GM19395 (cell line): ENCODE results near the gene PPM1H.
"Not testable (repeated sequence)": the region's sequence is repeated elsewhere in the genome, so short reads cannot be mapped to it uniquely, and the experiment has no call there.

ENCODE experiments used
- ATAC-seq: cut with Tn5 transposase; IDR thresholded peaks from one replicate; pipeline ENCODE4 v1.9.1; 2021; ENCODE audit warnings: mild to moderate bottlenecking, moderate library complexity; ENCODE audit not compliant: unreplicated experiment

Gene PPM1H

DNA sequence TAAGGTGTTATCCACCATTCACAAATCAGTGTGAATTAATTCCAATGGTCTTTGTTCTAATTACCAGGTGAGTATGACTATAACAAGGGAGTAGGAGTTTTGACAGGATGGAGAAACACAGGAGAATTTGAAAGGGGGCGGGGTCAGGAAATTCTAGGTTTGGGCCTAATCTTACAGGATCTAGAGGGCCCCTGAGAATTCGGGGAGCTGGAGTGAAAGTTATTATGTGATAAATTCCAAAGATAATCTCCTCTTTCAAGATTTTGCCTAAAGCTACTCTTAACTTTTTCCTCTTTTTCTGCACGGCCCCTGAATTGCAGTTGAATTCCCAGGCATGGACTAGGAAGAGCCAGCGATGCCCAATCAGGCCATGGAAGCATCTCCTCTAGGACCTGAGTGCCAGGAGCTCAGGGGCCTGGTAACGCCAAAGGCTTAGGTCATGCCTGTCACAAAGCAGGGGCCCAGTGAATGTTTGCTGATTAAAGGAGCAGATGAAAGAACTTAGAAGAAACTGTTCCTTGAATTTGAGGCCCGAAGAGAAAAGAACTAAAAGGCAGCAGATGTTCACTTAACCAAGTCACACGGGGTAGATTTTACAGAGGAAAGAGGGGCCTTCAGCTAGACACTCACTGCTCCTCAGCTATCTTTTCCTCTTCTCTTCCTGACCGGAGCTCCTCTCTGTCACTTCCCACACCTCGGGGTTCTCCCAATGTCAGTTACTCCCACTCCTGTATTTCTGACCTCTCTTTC is 195.5 kb downstream of the PPM1H start:
- no peak for ATAC-seq

DNA sequence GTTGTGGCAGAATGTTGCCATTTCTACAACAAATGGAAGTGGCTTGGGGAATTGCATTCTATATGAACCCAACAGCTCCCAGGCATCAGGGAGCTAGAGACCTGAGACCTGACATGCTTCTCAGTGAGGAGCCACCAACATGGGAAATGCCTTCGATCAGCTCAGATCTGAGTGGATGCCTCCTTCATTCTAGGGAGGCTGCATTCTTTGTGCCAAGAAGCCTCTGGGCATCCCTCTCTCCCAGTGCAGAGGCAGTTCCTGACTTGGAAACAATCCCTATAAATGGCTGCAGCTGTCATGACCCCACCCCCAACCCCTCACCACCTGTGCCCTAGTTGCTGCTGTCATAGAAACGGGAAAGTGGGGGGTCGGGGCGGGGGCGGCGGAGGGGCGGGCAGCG is 196.3 kb downstream of the PPM1H start:
- no peak for ATAC-seq

DNA sequence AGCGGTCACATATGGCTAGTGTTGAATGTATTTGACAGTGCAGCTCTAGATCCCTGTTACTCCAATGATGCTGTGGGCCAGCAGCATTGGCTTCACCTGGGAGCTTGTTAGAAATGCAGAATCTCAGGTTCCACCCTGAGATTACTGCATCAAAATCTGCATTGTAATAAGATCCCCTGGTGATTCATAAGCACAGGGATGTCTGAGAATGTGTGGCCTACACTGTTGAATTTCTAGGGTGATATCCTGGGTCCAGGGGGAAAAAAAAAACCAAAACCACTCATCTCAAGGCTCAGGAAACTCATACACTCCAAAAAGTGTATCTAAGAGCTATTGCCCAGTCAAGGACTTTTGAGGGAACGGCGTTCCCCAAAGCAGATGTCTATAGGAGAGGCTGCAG is 196.8 kb downstream of the PPM1H start:
- ATAC-seq, result no peak

DNA sequence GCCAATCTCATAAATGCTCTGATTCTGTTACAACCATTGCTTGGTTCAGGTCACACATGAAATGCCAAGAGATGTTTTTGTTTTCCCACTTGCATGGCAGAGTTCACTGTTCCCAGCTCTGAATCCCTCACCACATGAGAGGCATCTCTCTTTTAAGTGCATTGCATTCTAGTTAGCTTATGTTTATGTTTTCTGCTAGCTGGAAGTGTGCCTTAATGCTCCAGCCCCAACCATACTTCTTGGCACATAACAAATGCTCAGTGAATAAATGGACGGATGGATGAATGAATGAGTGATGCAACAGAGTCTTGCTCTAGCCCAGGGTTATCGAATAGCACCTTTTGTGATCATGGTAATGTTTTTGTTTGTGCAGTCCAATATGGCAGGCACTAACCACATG is 197.3 kb downstream of the PPM1H start:
- no peak for ATAC-seq

DNA sequence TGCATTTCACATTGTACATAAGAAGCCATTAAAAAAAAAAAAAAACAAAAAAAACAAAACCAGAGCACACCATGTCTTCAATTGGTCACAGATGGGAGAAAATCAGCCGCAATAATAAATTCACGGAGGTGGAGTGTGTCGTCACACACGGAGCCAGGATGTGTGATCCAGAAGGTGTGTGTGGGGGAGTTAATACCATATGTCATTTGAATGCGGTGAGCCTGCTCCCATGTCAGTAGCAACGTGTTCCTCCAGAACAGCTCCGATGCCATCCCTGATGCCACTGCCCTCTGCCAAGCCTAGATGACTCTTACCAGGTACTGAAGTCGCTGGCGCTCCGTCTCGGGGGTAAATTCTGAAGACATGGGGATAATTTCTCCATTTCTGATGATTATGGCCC is 197.8 kb downstream of the PPM1H start:
- no peak for ATAC-seq

DNA sequence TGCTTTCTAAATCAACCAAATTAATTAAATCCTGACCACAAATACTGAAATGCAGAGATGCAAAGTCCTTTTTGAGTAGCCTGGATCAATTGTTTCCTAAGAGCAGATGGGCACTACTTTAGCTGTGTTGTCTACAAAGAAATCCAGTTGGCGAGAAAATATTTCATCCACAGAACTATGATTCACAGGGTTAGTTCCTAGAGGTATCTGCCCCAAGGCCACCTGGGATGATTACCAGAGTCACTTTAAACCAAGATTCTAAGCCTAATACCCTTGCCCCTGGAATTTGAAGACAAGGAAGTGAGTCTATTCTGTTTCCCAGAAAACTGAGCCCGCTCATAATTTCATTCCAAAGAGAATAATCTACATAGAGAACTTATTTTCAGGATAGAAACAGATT is 198.4 kb downstream of the PPM1H start:
- no peak for ATAC-seq

DNA sequence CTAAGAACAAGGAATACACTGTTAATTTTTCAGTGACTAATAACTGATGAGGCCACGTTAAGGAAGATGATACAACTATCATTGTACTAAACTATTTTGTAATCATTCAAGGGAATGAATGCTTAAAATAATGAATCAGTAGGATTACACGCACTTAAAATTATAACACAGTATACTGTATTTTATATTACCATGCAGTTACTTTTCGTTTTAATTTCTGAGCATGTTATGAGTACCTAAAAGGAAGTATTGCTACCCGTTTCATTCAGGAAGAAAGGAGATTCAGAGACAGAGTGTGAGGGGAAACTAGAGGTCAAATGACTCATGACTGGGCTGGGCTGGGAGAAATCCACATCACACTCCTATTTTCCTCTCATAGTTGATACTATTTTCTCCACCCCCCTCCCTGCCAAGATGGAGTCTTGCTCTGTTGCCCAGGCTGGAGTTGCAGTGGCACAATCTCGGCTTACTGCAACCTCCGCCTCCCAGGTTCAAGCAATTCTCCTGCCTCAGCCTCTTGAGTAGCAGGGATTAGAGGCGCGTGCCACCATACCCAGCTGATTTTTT is 202.0 kb downstream of the PPM1H start:
- ATAC-seq, result no peak

DNA sequence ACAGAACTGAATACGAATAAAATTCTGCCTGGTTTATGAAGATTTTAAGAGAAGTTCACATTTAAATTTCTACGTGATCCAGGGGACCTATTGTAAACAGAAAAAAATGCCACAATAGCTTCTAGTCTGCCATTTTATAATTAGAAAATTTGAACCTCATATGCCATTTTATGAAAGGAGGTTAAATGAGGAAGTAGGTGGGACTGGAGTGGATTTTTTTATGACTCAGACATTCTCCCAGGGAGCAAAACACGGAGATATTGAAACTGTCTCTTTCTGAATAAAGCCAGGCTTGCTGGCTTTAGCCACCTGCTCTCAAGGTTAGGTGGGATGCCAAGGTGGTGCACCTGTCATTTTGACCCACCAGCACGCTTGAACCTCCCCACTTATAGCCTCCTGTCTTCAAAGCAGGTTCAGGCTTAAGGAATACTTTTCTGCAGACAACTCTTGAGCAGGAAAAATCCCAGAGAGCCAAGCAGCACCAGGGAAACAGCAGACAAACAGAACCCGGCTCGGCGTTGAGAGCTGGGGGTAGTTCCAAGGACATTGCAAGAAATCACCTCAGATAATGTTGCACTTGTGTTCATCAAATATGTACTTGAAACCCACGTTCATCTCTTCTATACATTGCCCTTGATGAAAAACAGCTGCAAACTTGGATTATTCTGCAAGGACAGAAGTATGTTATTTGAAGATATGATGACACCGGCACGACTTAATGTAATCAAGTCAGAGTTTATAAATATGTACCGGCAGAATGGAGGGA is 203.7 kb downstream of the PPM1H start:
- no peak for ATAC-seq

DNA sequence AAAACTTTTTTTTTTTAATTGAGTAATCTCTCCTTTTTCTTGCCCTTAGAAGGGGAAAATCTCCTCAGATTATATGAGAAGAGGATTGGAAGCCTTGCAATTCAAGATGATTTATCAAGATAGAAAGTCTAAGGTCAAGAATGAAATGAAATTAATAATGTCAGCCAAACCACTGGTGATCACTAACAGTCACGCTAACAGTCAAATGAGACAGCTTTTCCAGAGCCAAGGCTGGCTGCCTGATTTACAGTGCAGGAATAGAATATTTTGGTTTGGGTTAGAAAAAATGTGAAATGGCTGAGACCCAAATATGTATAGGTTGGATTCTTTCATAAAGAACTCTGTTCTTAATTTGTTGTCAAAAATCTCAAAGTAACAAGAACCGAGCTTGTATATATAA is 204.3 kb downstream of the PPM1H start:
- ATAC-seq, result no peak

DNA sequence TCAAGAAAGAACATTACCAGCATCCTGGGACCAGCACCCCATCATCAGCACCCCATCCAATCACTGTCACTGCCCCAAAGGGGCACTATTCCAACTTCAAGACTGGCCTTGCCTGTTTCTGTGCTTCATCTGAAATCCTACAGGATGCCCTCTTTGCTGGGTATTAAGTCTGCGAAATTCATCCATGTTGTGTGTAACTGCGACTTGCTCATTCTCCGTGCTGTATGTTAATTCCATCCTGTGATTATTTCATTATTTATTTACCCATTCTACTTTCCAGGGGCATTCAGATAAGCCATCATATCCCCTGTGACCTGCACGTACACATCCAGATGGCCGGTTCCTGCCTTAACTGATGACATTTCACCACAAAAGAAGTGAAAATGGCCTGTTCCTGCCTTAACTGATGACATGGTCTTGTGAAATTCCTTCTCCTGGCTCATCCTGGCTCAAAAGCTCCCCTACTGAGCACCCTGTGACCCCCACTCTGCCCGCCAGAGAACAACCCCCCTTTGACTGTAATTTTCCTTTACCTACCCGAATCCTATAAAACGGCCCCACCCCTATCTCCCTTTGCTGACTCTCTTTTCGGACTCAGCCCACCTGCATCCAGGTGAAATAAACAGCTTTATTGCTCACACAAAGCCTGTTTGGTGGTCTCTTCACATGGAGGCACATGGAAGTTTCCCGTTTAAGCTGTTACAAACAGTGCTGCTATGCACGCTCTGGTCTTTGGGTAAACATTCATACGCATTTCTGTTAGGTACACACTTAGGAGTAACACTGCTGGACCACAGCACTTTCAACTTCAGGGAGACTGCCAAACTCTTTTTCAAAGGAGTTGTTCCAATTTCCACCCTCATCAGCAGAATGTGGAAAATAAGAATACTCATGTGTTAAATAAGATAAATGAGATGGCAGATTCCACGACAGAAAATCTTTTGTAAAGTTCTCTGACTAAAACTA is 205.1 kb downstream of the PPM1H start:
- not testable (repeated sequence) for ATAC-seq

DNA sequence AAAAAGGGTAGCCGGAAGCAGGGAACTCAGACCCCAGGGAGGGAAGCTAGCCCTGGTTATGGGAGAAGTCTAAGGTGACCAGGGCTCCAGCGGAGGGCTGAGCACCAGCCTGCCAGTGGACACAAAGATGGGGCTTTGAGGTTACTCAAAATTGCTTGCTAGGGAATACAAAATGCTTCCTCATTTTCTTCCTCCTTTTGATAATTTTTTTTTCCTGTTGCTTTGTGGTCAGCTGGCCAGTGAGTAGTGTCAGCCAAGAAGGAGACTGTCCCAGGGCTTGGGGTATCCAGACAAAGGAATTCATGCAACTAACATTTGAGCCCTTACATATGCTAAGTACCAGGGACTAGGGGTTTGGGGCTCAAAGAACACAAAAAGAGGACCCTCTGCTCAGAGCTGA is 206.2 kb downstream of the PPM1H start:
- ATAC-seq, result no peak

DNA sequence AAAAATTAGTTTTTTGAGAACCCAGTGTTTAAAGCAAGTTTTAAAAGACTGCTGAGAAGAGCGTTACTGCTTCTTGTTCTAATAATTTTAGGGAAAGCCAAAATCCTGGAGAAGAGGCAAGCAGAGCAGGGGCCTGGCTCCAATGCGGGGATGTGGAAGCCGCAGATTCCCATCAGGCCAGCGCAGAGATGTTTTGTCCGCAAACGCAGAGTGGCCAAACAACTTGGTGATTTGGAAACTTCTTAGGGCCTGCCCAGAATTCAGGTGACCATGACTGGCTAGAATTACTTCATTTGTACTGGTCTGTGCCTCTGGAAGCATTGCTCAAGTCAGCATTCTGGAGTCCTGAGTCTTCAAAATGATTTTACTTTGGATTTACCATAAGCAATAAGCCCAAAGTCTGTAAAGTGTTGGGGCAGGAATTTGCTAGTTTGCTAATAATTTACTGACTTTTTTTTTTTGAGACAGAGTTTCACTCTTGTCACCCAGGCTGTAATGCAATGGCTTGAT is 208.4 kb downstream of the PPM1H start:
- ATAC-seq, result no peak

DNA sequence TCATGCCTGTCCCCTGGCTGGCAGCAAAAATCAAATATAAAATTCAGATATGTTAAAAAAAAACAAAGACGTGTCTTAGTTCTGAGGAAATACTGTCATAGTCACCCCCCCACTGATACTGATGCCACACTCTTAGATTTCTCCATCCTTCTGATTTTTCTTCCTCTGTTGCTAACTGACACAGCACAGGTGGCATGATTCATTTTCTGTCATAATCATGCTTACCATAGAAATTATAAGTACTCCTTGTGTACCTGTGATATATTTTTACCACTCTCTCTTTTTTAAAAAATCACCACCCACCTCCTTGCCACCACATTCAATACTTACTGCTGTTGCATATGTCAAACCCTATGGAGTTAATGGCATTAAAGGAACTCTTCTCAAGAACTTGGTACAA is 209.2 kb downstream of the PPM1H start:
- no peak for ATAC-seq

DNA sequence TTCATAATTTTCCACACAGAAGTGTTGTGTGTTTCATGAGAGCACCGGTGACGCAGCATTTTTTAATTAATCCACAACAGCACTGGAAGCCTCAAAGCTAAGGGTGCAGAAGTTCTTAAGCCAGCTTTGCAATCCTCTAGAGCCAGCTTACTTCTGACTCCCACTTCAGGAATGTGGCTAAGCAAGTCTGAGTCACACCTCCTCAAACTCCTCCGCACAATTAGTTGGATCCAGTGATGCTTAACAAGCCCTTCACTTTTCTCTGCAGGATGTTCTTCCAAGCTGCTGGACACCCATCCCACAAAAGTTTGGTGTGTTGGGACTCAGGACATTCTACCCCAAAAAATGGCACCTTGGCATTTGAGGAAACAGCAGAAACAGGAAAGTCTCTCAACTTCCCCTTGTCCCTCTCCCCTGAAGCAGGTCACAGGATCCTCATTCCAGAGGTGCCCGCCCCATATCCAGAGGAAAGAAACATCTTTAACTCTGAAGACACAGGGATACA is 210.0 kb downstream of the PPM1H start:
- no peak for ATAC-seq

DNA sequence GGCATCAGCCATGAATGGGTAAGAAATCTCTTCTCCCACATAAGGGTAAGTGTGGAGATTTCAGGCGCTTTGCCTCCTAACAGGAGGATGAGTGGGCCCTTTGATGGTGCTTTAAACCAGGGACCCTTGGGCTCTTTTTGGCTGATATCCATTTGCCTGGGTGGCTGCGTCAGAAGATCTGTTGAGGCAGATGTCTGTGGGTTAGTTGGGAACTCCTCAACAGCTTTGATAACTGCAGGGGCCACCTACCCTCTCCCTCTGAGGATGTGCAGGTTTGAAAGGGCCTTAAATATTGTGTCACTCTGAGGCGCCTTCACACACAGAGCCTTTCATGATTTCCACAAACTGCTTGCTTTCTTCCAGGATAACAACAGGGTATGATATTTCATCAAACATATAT is 210.7 kb downstream of the PPM1H start:
- no peak for ATAC-seq

DNA sequence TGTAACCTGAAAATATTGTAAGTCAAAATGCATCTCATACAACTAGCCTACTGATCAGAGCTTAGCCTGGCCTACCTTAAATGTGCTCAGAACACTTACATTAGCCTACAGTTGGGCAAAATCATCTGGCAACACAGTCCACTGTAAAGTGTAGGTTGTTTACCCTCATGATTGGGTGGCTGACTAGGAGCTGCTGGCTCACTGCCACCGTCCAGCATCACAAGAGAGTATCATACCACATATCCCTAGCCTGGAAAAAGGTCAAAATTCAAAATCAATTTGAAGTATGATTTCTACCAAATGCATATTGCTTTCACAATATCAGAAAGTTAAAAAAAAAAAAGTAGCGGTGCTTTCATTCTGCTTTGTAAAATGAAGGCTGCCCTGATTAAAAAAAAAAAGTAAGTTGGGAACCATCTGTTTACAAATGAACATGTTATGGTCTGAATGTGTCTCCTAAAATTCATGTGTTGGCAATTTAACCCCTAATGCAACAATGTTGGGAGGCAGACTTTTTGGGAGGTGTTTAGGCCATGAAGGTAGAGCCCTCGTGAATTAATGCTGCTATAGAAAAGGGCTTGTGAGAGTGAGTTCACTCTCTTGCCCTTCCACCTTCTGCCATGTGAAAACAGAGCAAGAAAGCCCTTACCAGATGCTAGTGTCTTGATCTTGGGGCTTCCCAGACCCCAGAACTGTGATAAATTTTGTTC is 211.8 kb downstream of the PPM1H start:
- no peak for ATAC-seq

DNA sequence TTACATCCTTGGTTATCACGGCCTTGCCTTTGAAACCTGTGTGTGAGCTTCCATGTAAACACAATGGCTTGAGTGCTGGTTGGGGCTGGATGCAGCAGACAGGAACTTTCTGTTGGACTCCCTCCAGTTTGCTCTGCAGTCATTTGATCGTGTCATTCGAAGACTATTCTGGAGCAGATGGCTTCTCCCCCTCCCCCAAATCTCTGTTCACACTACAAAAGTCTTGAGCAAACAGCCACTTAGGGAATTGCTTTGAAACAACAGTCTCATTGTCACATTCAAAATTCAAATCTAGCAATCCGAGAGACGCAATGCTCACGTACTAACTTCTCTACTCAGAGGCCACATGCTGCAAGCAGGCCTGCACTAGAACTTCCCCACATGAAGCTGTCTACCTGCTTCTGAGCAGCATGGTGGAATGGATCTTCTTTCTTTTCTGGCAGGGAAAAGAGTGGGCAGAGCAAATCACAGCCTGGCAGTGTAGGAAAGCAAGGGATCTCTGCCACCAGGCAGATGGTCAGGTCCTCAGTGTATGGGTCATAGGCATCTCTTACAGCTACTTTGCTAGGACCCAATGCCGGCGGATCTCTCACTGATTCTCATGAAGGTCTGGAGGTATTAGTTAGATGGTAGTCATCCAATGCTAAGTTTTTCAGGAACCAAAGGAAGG is 214.2 kb downstream of the PPM1H start:
- no peak for ATAC-seq

DNA sequence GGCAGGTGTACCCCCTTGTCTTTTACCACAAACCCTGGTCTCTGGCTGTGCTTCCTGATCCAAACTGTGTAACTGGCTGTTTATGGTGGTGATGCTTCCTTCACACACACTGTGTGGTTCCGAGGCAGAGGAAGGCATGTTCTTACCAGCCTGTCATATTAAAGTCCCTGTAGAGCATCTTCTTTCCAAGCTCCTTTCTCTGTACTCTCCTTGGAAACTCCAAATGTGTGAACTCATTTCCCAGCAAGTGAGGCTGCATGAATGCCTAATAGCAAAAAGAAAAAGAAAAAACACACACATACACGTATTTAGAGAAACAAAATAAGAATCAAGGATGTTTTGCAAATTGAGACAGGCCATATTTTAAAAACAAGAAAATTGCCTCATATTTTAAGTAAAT is 214.9 kb downstream of the PPM1H start:
- ATAC-seq, result no peak

DNA sequence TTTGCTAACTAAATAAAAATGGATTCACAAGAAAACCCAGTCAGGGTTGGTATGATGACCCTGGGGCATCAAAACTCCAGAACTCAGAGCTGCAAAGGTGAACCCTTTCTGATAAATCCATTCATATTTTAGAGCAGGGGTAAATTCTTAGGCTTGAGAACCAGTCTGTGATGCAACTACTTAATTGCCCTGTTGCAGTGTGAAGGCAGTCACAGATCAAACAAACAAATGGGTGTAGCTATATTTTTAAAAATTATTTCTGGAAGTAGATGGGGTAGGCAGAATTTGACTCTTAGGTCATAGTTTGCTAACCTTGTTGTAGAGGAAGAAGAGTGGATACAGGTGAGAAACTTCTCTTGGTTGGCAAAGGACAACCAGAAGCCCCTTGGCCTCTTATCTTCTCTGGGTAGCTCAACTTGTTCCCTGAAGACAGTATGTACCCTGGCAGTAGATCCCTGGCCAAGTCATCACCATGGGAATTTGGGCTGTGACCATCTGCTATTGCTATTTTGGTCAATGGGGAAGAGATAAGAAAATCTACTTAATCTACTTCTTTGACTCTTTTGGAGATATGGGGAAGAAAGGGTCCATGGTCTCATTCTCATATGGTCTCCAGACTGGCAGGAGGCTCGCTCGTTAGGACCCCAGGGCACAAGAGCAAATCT is 216.1 kb downstream of the PPM1H start:
- ATAC-seq, result no peak
